Mammary epithelial cell (primary cell): ENCODE measurements around the gene B4GALNT1.

Experiments
- EZH2 ChIP-seq: IDR thresholded peaks from 2 replicates; pipeline ENCODE4 v1.6.1; 2012; ENCODE audit warnings: low read length, inconsistent platforms, borderline replicate concordance
- TF ChIP-seq, protein P1 (sequence below), 2 donors: IDR thresholded peaks in 1 of 2; conservative IDR thresholded peaks in 1 of 2; 2 replicates each; pipeline ENCODE4 v1.5.1; 2011 to 2012; ENCODE audit warnings: inconsistent platforms in 2 of 2, low read length in 2 of 2, mild to moderate bottlenecking in 2 of 2, control low read depth in 1 of 2, low read depth in 1 of 2; ENCODE audit not compliant: insufficient read depth in 1 of 2; ENCODE audit errors: extremely low read depth in 1 of 2

DNA sequence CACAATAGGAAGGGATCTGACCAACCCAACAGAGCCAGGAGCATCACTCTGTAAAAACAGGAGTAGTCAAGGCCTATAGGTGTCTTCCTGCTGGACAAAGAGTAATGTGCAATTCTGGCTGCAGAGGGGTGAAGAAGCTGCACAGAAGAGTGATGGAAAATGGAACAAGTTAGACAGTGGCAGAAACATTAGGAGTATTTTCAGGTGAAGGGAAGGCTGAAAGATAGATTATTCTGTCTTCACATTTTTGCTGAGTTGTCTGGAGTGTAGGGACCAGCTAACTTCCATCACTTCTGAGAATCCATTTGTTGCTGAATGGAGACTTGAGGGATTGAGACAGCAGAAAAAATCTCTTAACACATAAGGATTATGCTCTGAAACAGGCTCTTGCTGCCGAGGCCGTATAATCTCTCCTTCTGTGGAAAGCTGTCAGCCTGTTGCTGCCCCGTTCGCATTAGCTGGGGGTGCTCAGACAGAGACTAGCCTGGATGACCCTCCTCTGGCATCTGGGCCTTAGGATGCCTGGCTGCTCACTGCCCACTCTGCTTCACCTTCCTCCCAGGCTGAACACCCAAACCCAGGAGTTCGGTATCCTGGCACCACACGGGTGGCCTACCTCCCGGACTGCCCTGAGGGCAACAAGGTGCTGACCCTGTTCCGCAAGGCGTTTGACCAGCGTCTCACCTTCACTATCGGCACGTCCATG lies 24.9 kb downstream of the B4GALNT1 start:
- TF ChIP-seq EZH2, result no peak
- TF ChIP-seq, protein P1, sequence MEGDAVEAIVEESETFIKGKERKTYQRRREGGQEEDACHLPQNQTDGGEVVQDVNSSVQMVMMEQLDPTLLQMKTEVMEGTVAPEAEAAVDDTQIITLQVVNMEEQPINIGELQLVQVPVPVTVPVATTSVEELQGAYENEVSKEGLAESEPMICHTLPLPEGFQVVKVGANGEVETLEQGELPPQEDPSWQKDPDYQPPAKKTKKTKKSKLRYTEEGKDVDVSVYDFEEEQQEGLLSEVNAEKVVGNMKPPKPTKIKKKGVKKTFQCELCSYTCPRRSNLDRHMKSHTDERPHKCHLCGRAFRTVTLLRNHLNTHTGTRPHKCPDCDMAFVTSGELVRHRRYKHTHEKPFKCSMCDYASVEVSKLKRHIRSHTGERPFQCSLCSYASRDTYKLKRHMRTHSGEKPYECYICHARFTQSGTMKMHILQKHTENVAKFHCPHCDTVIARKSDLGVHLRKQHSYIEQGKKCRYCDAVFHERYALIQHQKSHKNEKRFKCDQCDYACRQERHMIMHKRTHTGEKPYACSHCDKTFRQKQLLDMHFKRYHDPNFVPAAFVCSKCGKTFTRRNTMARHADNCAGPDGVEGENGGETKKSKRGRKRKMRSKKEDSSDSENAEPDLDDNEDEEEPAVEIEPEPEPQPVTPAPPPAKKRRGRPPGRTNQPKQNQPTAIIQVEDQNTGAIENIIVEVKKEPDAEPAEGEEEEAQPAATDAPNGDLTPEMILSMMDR (conservative IDR thresholded peaks at IDR 0.05 in 1 of 2, IDR thresholded peaks at IDR 0.05 in 1 of 2; ENCODE audit: extremely low read depth in 1 of 2, insufficient read depth in 1 of 2, low read depth in 1 of 2, low read length in 2 of 2), result no peak
